GM12878 (cell line): ENCODE results near the gene LY6G6D. TPM values are rescaled to one million over a fixed set of nuclear protein-coding genes. Genes with fewer than 3 reads are reported as not detected.

Source experiments
- ATAC-seq: fragments of 200-7000 bp; cut with Tn5 transposase; 3 replicates; pipeline ENCODE4 v1.9.1; 2020; ENCODE audit warnings: mild to moderate bottlenecking, moderate library complexity
- BruUV-seq: library from RNA; stranded (reverse); fragments of 400-500 nt; replicated peaks from 2 replicates; lab custom pipeline; 2021; lab: Mats Ljungman, UMichigan
- CTCF ChIA-PET: fragments of 300-600 bp; sonication (Branson Sonifier 250); formaldehyde crosslinking; extraction: SDS; loops from one replicate; lab custom pipeline; 2021; ENCODE audit warnings: inconsistent platforms; lab: Yijun Ruan, JAX
- POLR2A ChIA-PET: fragments of 350-600 bp; formaldehyde crosslinking; extraction: SDS; loops from one replicate; lab custom pipeline; 2021; ENCODE audit warnings: inconsistent platforms; lab: Charles Lee
- RAD21 ChIA-PET: fragments of 300-600 bp; sonication (Branson Sonifier 250); formaldehyde crosslinking; loops from one replicate; lab custom pipeline; 2023; ENCODE audit warnings: antibody characterized with exemption; ENCODE audit not compliant: unreplicated experiment; lab: Charles Lee
- SMC1A ChIA-PET: fragments of 300-600 bp; sonication (Branson Sonifier 250); formaldehyde crosslinking; loops from one replicate; lab custom pipeline; 2023; ENCODE audit not compliant: unreplicated experiment, uncharacterized antibody; lab: Charles Lee
- DNase-seq: peaks from one replicate; pipeline ENCODE4 v3.0.0-alpha.2; 2011; ENCODE audit warnings: low read depth, low spot score
- FAIRE-seq: peaks from 3 replicates; lab custom pipeline; 2011; peaks lifted over from hg19 to GRCh38; lab: Jason Lieb, UNC
- H2AFZ ChIP-seq: 2 replicates; pipeline ENCODE4 v1.6.0; 2011; ENCODE audit warnings: low read depth, low read length, control low read depth; ENCODE audit not compliant: control insufficient read depth
- H3K27ac ChIP-seq: 2 replicates; pipeline ENCODE4 v1.5.1; 2011; ENCODE audit warnings: control low read depth; ENCODE audit not compliant: control insufficient read depth, insufficient read depth
- H3K27me3 ChIP-seq, 2 experiments: replicated peaks in 1 of 2; 2 replicates each; pipeline versions ENCODE4 v1.6.0 to v1.6.1; 2011; ENCODE audit warnings: low read length in 1 of 2; ENCODE audit not compliant: control insufficient read depth in 2 of 2, insufficient read depth in 2 of 2
- H3K36me3 ChIP-seq, 2 experiments: 2 replicates each; pipeline ENCODE4 v1.5.1; 2011; ENCODE audit warnings: low read length in 1 of 2; ENCODE audit not compliant: control insufficient read depth in 2 of 2, insufficient read depth in 2 of 2
- H3K4me1 ChIP-seq: 2 replicates; pipeline ENCODE4 v1.6.1; 2011; ENCODE audit warnings: mild to moderate bottlenecking, low read length, moderate library complexity, mixed read lengths; ENCODE audit not compliant: control insufficient read depth, insufficient read depth
- H3K4me2 ChIP-seq: 2 replicates; pipeline ENCODE4 v1.6.0; 2011; ENCODE audit warnings: control low read depth; ENCODE audit not compliant: control insufficient read depth, insufficient read depth
- H3K4me3 ChIP-seq: fragments of 200-600 bp; sonication (generic); 2 replicates; pipeline ENCODE4 v1.5.1; 2016
- H3K79me2 ChIP-seq: 2 replicates; pipeline ENCODE4 v1.6.0; 2011; ENCODE audit warnings: low read length; ENCODE audit not compliant: control insufficient read depth, insufficient read depth
- H3K9ac ChIP-seq: 2 replicates; pipeline ENCODE4 v1.8.0; 2011; ENCODE audit warnings: low read length, control low read depth, mixed read lengths; ENCODE audit not compliant: control insufficient read depth, insufficient read depth
- H3K9me3 ChIP-seq: replicated peaks from 3 replicates; pipeline ENCODE4 v1.5.1; 2011; ENCODE audit warnings: mild to moderate bottlenecking, low read length; ENCODE audit not compliant: control insufficient read depth, insufficient read depth
- H4K20me1 ChIP-seq: 2 replicates; pipeline ENCODE4 v1.6.0; 2011; ENCODE audit not compliant: control insufficient read depth, insufficient read depth
- BCL11A ChIP-seq: IDR thresholded peaks from 2 replicates; pipeline ENCODE4 v1.6.1; 2011; ENCODE audit warnings: low read depth, low read length
- CBFB ChIP-seq: IDR thresholded peaks from 2 replicates; pipeline ENCODE4 v1.6.1; 2016; ENCODE audit warnings: antibody characterized with exemption, low read depth
- IKZF1 ChIP-seq: fragments of 450-650 bp; conservative IDR thresholded peaks from 2 replicates; pipeline ENCODE4 v1.6.1; 2017; ENCODE audit warnings: antibody characterized with exemption, mild to moderate bottlenecking
- IRF3 ChIP-seq: fragments of 450-650 bp; IDR thresholded peaks from 2 replicates; pipeline ENCODE4 v1.6.1; 2014; ENCODE audit warnings: mild to moderate bottlenecking
- IRF4 ChIP-seq: IDR thresholded peaks from 2 replicates; pipeline ENCODE4 v1.6.1; 2011; ENCODE audit warnings: low read depth, low read length
- KAT2A ChIP-seq: conservative IDR thresholded peaks from 2 replicates; pipeline ENCODE4 v1.6.1; 2011; ENCODE audit warnings: low read depth, low read length; ENCODE audit not compliant: control insufficient read depth
- NKRF ChIP-seq: fragments of 450-650 bp; conservative IDR thresholded peaks from 2 replicates; pipeline ENCODE4 v1.6.1; 2017; ENCODE audit warnings: mild to moderate bottlenecking, moderate library complexity
- NRF1 ChIP-seq: conservative IDR thresholded peaks from 2 replicates; pipeline ENCODE4 v1.6.1; 2011; ENCODE audit warnings: mild to moderate bottlenecking, low read depth, low read length, improper control_type of control experiment
- TBL1XR1 ChIP-seq: IDR thresholded peaks from 2 replicates; pipeline ENCODE4 v1.6.1; 2012; ENCODE audit warnings: low read depth, low read length, improper control_type of control experiment
- USF1 ChIP-seq: IDR thresholded peaks from 2 replicates; pipeline ENCODE4 v1.6.1; 2011; ENCODE audit warnings: borderline replicate concordance, low read depth, mild to moderate bottlenecking, moderate library complexity, mixed read lengths, low read length; ENCODE audit not compliant: insufficient read depth; ENCODE audit errors: extremely low read length
- YY1 ChIP-seq: IDR thresholded peaks from 2 replicates; pipeline ENCODE4 v1.6.1; 2011; ENCODE audit warnings: low read depth, mild to moderate bottlenecking, low read length
- ZBTB4 ChIP-seq: fragments of 450-650 bp; formaldehyde crosslinking; IDR thresholded peaks from 2 replicates; pipeline ENCODE4 v1.4.0; 2022; ENCODE audit warnings: mild to moderate bottlenecking, moderate library complexity
- ZNF217 ChIP-seq: fragments of 450-650 bp; IDR thresholded peaks from 2 replicates; pipeline ENCODE4 v1.6.1; 2017; ENCODE audit warnings: antibody characterized with exemption, mild to moderate bottlenecking
- WGBS: methylation state at CpG from one replicate; pipeline ENCODE4 v1.1.6; 2016; ENCODE audit warnings: low lambda C conversion rate; ENCODE audit not compliant: insufficient replicate concordance, insufficient coverage; ENCODE audit errors: missing lambda C conversion rate; 5-methylcytosine and 5-hydroxymethylcytosine counted together
- in situ Hi-C: fragments of 300-500 bp; cut with MboI; formaldehyde crosslinking; loops from 9 replicates; pipeline ENCODE4 v1.14.3; 2018; ENCODE audit warnings: mixed read lengths
- intact Hi-C: fragments of 100-400 bp; cut with micrococcal nuclease; formaldehyde crosslinking; loops from one replicate; pipeline ENCODE4 v1.14.2; 2022; ENCODE audit not compliant: unreplicated experiment
- polyA plus RNA-seq, 11 experiments: library from polyadenylated mRNA; depleted of rRNA in 4 of 11; unstranded in 6 of 11; stranded (reverse) in 5 of 11; fragments of >200 nt; fragmentation: Nextera tagmentation in 4 of 11; fragmentation: Illumina TruSeq in 1 of 11; extraction: Ambion mirVana in 4 of 11; extraction: Trizol in 1 of 11; gene quantifications; 1 replicate in 1 of 11; 2 replicates in 10 of 11; pipeline versions ENCODE4 v1.2.1 to v1.2.3, GENCODE V29; 2011 to 2016; ENCODE audit warnings: inconsistent platforms in 2 of 11, missing spikeins in 2 of 11, low read depth in 1 of 11
- total RNA-seq, 4 experiments: library from RNA; depleted of rRNA in 3 of 4; stranded (reverse); fragments of >200 nt in 3 of 4; fragmentation: Illumina TruSeq in 1 of 4; extraction: Trizol in 1 of 4; gene quantifications; 2 replicates each; pipeline versions ENCODE4 v1.2.1 to v1.2.3, GENCODE V29; 2013 to 2021

LY6G6D gene
- total and polyA plus RNA-seq, 10 of the 15 experiments (the other 5 are each of a cell fraction or from before 2014, with no cell fraction given), result not detected

DNA sequence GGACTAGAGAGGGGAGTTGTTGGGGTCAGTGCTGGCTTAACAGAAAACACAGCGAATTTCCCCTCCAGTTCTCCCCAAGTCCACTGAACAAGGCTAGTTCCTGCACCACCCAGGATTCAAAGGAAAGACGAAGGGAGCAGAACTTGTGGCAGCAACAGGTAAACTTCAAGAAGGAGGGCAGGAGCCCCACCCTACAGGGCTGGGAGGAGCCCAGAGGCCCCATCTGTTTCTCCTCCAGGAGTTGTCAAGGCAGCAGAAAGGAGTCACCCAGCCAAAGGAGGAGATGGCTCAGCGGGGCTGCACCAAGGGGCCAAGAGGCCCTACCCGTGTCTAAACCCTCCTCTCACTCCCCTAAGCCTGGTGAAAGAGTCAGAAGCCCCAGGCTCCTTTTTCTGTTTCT, 49.0 kb downstream of the LY6G6D start:
- ATAC-seq (no peak), DNase-seq (no peak), FAIRE-seq (no peak)
- H3K27me3 ChIP-seq, result no peaks in the 10 kb centered on the region
- in situ Hi-C loops (no loop called here), intact Hi-C loops (no loop called here)
- no peaks in the 10 kb centered on the region for H3K4me1 ChIP-seq
- SMC1A ChIA-PET, result no interaction called here
- TF ChIP-seq NKRF (no peak), IRF4 (no peak), ZNF217 (no peak), YY1 (no peak), KAT2A (no peak), ZBTB4 (CRISPR knock-in tag) (no peak), USF1 (no peak), IKZF1 (no peak), NRF1 (no peak), TBL1XR1 (no peak), CBFB (no peak), IRF3 (no peak), BCL11A (no peak)
- no peak overlapping the region for H2AFZ ChIP-seq
- CTCF ChIA-PET, result no interaction called here
- POLR2A ChIA-PET, result no interaction called here
- H3K9me3 ChIP-seq, result no peaks in the 10 kb centered on the region
- H3K79me2 ChIP-seq, result no peaks in the 10 kb centered on the region
- no peak overlapping the region for H3K27ac ChIP-seq
- RAD21 ChIA-PET, result interaction anchor here (1.0 kb wide), 1 partner anchor 66 kb away, joined by 3 read pairs; no protein-coding TSS in a partner anchor
- H3K36me3 ChIP-seq, result no peaks in the 10 kb centered on the region; a peak in 2 of 4 replicates
- WGBS, result 57% methylated on average over 4 of the region's 4 CpGs
- H4K20me1 ChIP-seq, result no peaks in the 10 kb centered on the region
- no peak overlapping the region for H3K4me3 ChIP-seq
- BruUV-seq, result TSS peak; percentile 67
- no peak overlapping the region for H3K9ac ChIP-seq
- H3K4me2 ChIP-seq, result no peak overlapping the region
